ENCODE data around the gene CHD9. TPM values are rescaled to one million over a fixed set of nuclear protein-coding genes. Genes with fewer than 3 reads are reported as not detected.

CHD9 gene
- total and polyA plus RNA-seq, 3 donors from 2014 or later = 10.4 to 67.3 (median 57.5) TPM

- Histone ChIP-seq H3K4me1 (peaks cover 8% of the 10 kb centered on the region), H3K4me3 (no peak overlapping the region), H3K9me3 (no peaks in the 10 kb centered on the region), H3K27me3 (no peaks in the 10 kb centered on the region), H3K36me3 (ENCODE audit: low read depth, missing control alignments) (no peaks in the 10 kb centered on the region), H3K27ac (peak overlapping the region in 1 of 2 donors; percentile 73)
- intact Hi-C loops (cut with DNase I; ENCODE audit: low total_unique reads) = no loop called here
- 39% methylated on average over 4 of the region's 4 CpGs for WGBS, 2 donors
- DNase-seq = peak; percentile 72
- TF ChIP-seq POLR2A (IDR thresholded peaks at IDR 0.05) (no peak), CTCF (IDR thresholded peaks at IDR 0.05) (no peak)
These were observed 13.3 kb upstream of the CHD9 start for GRCh38 chr16:53041320-53042051.

- peak overlapping the region in 1 of 2 donors; percentile 73 for H3K27ac ChIP-seq
- peaks cover 8% of the 10 kb centered on the region for H3K4me1 ChIP-seq
- intact Hi-C loops (cut with DNase I; ENCODE audit: low total_unique reads) = no loop called here
- H3K9me3 ChIP-seq = no peaks in the 10 kb centered on the region
- TF ChIP-seq POLR2A (IDR thresholded peaks at IDR 0.05) = no peak
- no peak for TF ChIP-seq CTCF (IDR thresholded peaks at IDR 0.05)
- DNase-seq = no peak
- H3K36me3 ChIP-seq (ENCODE audit: low read depth, missing control alignments) = no peaks in the 10 kb centered on the region
- 58 to 59% methylated on average over 5 of the region's 5 CpGs for WGBS, 2 donors
- no peaks in the 10 kb centered on the region for H3K27me3 ChIP-seq
- H3K4me3 ChIP-seq = no peak overlapping the region
These were observed 12.5 kb upstream of the CHD9 start for GRCh38 chr16:53042235-53042701.

GRCh38 chr16:53043428-53043831, 11.4 kb upstream of the CHD9 start:
- Histone ChIP-seq H3K27me3 (no peaks in the 10 kb centered on the region), H3K4me3 (no peak overlapping the region), H3K27ac (peak overlapping the region; percentile 27 to 73), H3K36me3 (ENCODE audit: low read depth, missing control alignments) (no peaks in the 10 kb centered on the region), H3K4me1 (no peaks in the 10 kb centered on the region), H3K9me3 (no peaks in the 10 kb centered on the region)
- DNase-seq = peak; percentile 53
- 54 to 73% methylated on average over 5 of the region's 5 CpGs for WGBS, 2 donors
- TF ChIP-seq CTCF (IDR thresholded peaks at IDR 0.05) = no peak
- no peak for TF ChIP-seq POLR2A (IDR thresholded peaks at IDR 0.05)
- intact Hi-C loops (cut with DNase I; ENCODE audit: low total_unique reads) = no loop called here

- H3K27ac ChIP-seq = peak overlapping the region; percentile 27 to 73
- no peak overlapping the region for H3K4me3 ChIP-seq
These were observed 10.7 kb upstream of the CHD9 start for GRCh38 chr16:53043986-53044601.

More at GRCh38 chr16:53043986-53044601, 10.7 kb upstream of the CHD9 start:
- TF ChIP-seq POLR2A (IDR thresholded peaks at IDR 0.05) = no peak
- no peak for TF ChIP-seq CTCF (IDR thresholded peaks at IDR 0.05)
- no peak for DNase-seq
- H3K27me3 ChIP-seq = no peaks in the 10 kb centered on the region
- 29 to 48% methylated on average over 5 to 11 of the region's 11 CpGs for WGBS, 2 donors
- intact Hi-C loops (cut with DNase I; ENCODE audit: low total_unique reads) = no loop called here
- no peaks in the 10 kb centered on the region for H3K4me1 ChIP-seq
- H3K36me3 ChIP-seq (ENCODE audit: low read depth, missing control alignments) = no peaks in the 10 kb centered on the region
- H3K9me3 ChIP-seq = no peaks in the 10 kb centered on the region
